Gastrocnemius medialis (tissue), 4 donors: ENCODE results near the gene SYT15.

ENCODE experiments used
- CTCF ChIP-seq, 5 experiments: fragments of 450-650 bp in 3 of 5; fragments of 200-600 bp in 2 of 5; sonication (generic) in 2 of 5; IDR thresholded peaks in 4 of 5; conservative IDR thresholded peaks in 1 of 5; 1 replicate in 4 of 5; 2 replicates in 1 of 5; pipeline ENCODE4 v1.5.1; 2016 to 2019; ENCODE audit warnings: antibody characterized with exemption in 5 of 5, mild to moderate bottlenecking in 3 of 5, moderate library complexity in 3 of 5
- POLR2A ChIP-seq, 2 donors: fragments of 450-650 bp; IDR thresholded peaks; one replicate each; pipeline ENCODE4 v1.6.1; 2017; ENCODE audit warnings: antibody characterized with exemption in 2 of 2, mild to moderate bottlenecking in 2 of 2, moderate library complexity in 2 of 2

- TF ChIP-seq POLR2A (IDR thresholded peaks at IDR 0.05) (no peak), CTCF (IDR thresholded peaks at IDR 0.05 in 4 of 5, conservative IDR thresholded peaks at IDR 0.05 in 1 of 5) (no peak)
Observed at GRCh38 chr10:46554166-46554781, 24.7 kb upstream of the SYT15 start.
